Lower leg skin (tissue), 3 donors: ENCODE measurements around the gene TAPT1.

Experiments used
- CTCF ChIP-seq, 3 donors: fragments of 450-650 bp; IDR thresholded peaks; one replicate each; pipeline ENCODE4 v1.5.1; 2016; ENCODE audit warnings: antibody characterized with exemption in 3 of 3, mild to moderate bottlenecking in 3 of 3, moderate library complexity in 2 of 3
- POLR2A ChIP-seq, 2 donors: fragments of 450-650 bp; IDR thresholded peaks; one replicate each; pipeline ENCODE4 v1.6.1; 2016 to 2017; ENCODE audit warnings: antibody characterized with exemption in 2 of 2, mild to moderate bottlenecking in 1 of 2, moderate library complexity in 1 of 2

DNA sequence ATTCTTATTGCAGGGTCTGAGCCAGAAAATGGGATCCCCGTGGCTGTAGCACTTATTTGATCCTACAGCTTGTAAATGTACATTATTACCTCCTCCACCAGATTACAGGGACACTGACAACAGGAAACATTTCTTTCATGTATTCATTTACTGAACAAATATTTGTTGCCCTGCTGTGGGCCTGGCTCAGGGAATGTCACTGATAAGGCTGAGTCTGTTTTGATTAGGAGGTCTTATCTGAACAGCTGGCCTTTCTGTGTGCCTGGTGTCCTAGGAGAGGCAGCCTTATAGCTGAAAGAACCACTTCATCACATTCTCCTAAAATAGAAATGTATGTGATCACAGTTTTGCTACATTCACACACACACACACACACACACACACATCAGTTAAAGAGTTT, 96.9 kb downstream of the TAPT1 start:
- TF ChIP-seq CTCF (IDR thresholded peaks at IDR 0.05) (no peak), POLR2A (IDR thresholded peaks at IDR 0.05) (no peak)
